IMR-90 (cell line): ENCODE data around the gene LCE1A. TPM values are rescaled to one million over a fixed set of nuclear protein-coding genes. Genes with fewer than 3 reads are reported as not detected.

Source experiments
- ATAC-seq: fragments of 200-7000 bp; cut with Tn5 transposase; 2 replicates; pipeline ENCODE4 v1.9.1; 2020; ENCODE audit warnings: low read depth, mild to moderate bottlenecking, moderate library complexity
- BruUV-seq: library from RNA; stranded (reverse); fragments of 400-500 nt; replicated peaks from 2 replicates; lab custom pipeline; 2021; lab: Mats Ljungman, UMichigan
- CTCF ChIA-PET: fragments of 300-600 bp; formaldehyde crosslinking; extraction: SDS; loops from one replicate; lab custom pipeline; 2021; ENCODE audit warnings: antibody characterized with exemption; lab: Yijun Ruan, JAX
- POLR2A ChIA-PET: fragments of 300-600 bp; sonication (Branson Sonifier 250); formaldehyde crosslinking; loops from one replicate; lab custom pipeline; 2022; ENCODE audit warnings: antibody characterized with exemption; ENCODE audit not compliant: unreplicated experiment; lab: Charles Lee
- DNase-seq: peaks from one replicate; pipeline ENCODE4 v3.0.0; 2013
- H2AFZ ChIP-seq: replicated peaks from 2 replicates; pipeline ENCODE3; 2013; ENCODE audit warnings: low read length, mild to moderate bottlenecking; ENCODE audit not compliant: poor library complexity
- H2AK5ac ChIP-seq: 2 replicates; pipeline ENCODE4 v1.6.1; 2013; ENCODE audit warnings: low read depth, low read length, inconsistent platforms
- H2AK9ac ChIP-seq: replicated peaks from 2 replicates; pipeline ENCODE3; 2013; ENCODE audit warnings: mild to moderate bottlenecking, low read depth, low read length, moderate library complexity; ENCODE audit not compliant: poor library complexity
- H2BK120ac ChIP-seq: 2 replicates; pipeline ENCODE4 v1.6.1; 2013; ENCODE audit warnings: low read depth, low read length, inconsistent platforms
- H2BK15ac ChIP-seq: 3 replicates; pipeline ENCODE4 v1.6.1; 2013; ENCODE audit warnings: low read depth, low read length, inconsistent platforms
- H2BK20ac ChIP-seq: 2 replicates; pipeline ENCODE4 v1.6.1; 2013; ENCODE audit warnings: low read depth, mild to moderate bottlenecking, inconsistent platforms, low read length, moderate library complexity
- H2BK5ac ChIP-seq: 2 replicates; pipeline ENCODE4 v1.6.1; 2013; ENCODE audit warnings: mild to moderate bottlenecking, low read depth, low read length, inconsistent platforms; ENCODE audit not compliant: poor library complexity, severe bottlenecking
- H3K14ac ChIP-seq: replicated peaks from 2 replicates; pipeline ENCODE4 v1.6.1; 2013; ENCODE audit warnings: low read depth, low read length, inconsistent platforms
- H3K18ac ChIP-seq: 2 replicates; pipeline ENCODE4 v1.6.1; 2013; ENCODE audit warnings: low read depth, low read length, control low read depth
- H3K23ac ChIP-seq: 2 replicates; pipeline ENCODE4 v1.6.1; 2013; ENCODE audit warnings: low read depth, low read length, inconsistent platforms
- H3K27ac ChIP-seq: 2 replicates; pipeline ENCODE4 v1.5.1; 2013; ENCODE audit warnings: mild to moderate bottlenecking, control low read depth, low read length; ENCODE audit not compliant: insufficient read depth
- H3K27me3 ChIP-seq: 2 replicates; pipeline ENCODE4 v1.6.1; 2013; ENCODE audit warnings: low read length; ENCODE audit not compliant: control insufficient read depth, insufficient read depth
- H3K36me3 ChIP-seq: 2 replicates; pipeline ENCODE4 v1.6.1; 2013; ENCODE audit warnings: low read length, mixed read lengths; ENCODE audit not compliant: control insufficient read depth, insufficient read depth
- H3K4ac ChIP-seq: 2 replicates; pipeline ENCODE4 v1.6.1; 2013; ENCODE audit warnings: low read depth, low read length, inconsistent platforms
- H3K4me1 ChIP-seq: 2 replicates; pipeline ENCODE4 v1.6.1; 2013; ENCODE audit warnings: low read length, mixed read lengths; ENCODE audit not compliant: control insufficient read depth, insufficient read depth
- H3K4me2 ChIP-seq: 2 replicates; pipeline ENCODE4 v1.6.1; 2013; ENCODE audit warnings: low read depth, mild to moderate bottlenecking, control low read depth, low read length, moderate library complexity
- H3K4me3 ChIP-seq: 2 replicates; pipeline ENCODE4 v1.5.1; 2013; ENCODE audit warnings: low read depth, mild to moderate bottlenecking, control low read depth, low read length, moderate library complexity; ENCODE audit not compliant: insufficient read depth
- H3K56ac ChIP-seq: 2 replicates; pipeline ENCODE4 v1.6.1; 2013; ENCODE audit warnings: low read length, inconsistent platforms; ENCODE audit not compliant: insufficient read depth; ENCODE audit errors: extremely low read depth
- H3K79me1 ChIP-seq, 2 experiments: 2 replicates each; pipeline ENCODE4 v1.6.1; 2013; ENCODE audit warnings: low read length in 2 of 2, inconsistent platforms in 1 of 2, low read depth in 1 of 2
- H3K9ac ChIP-seq: 2 replicates; pipeline ENCODE4 v1.6.1; 2013; ENCODE audit warnings: low read depth, low read length, control low read depth
- H3K9me1 ChIP-seq: 2 replicates; pipeline ENCODE4 v1.6.1; 2013; ENCODE audit warnings: low read length, inconsistent platforms; ENCODE audit not compliant: insufficient read depth
- H3K9me3 ChIP-seq: 2 replicates; pipeline ENCODE4 v1.6.1; 2013; ENCODE audit warnings: low read length; ENCODE audit not compliant: control insufficient read depth, insufficient read depth
- H4K20me1 ChIP-seq: 2 replicates; pipeline ENCODE4 v1.6.1; 2013; ENCODE audit warnings: low read length, inconsistent platforms; ENCODE audit not compliant: insufficient read depth
- H4K5ac ChIP-seq: 2 replicates; pipeline ENCODE4 v1.6.1; 2013; ENCODE audit warnings: mild to moderate bottlenecking, low read depth, low read length, control low read depth
- H4K8ac ChIP-seq, 2 experiments: 2 replicates each; pipeline ENCODE4 v1.6.1; 2013; ENCODE audit warnings: low read depth in 2 of 2, low read length in 2 of 2, control low read depth in 1 of 2, inconsistent platforms in 1 of 2
- H4K91ac ChIP-seq: 2 replicates; pipeline ENCODE4 v1.6.1; 2013; ENCODE audit warnings: low read depth, low read length, inconsistent platforms; ENCODE audit not compliant: insufficient read depth
- FOS ChIP-seq: fragments of 150-350 bp; IDR thresholded peaks from 2 replicates; pipeline ENCODE4 v1.6.1; 2016; ENCODE audit warnings: low read depth, low read length
- MXI1 ChIP-seq: IDR thresholded peaks from 2 replicates; pipeline ENCODE4 v1.6.1; 2012; ENCODE audit warnings: low read depth, mild to moderate bottlenecking, low read length, moderate library complexity, borderline replicate concordance
- NFE2L2 ChIP-seq: fragments of 150-350 bp; IDR thresholded peaks from 2 replicates; pipeline ENCODE4 v1.6.1; 2016; ENCODE audit warnings: low read depth, mild to moderate bottlenecking, low read length
- RCOR1 ChIP-seq: IDR thresholded peaks from 2 replicates; pipeline ENCODE4 v1.6.1; 2012; ENCODE audit warnings: mild to moderate bottlenecking, low read length, improper control_type of control experiment; ENCODE audit not compliant: insufficient replicate concordance
- RFX5 ChIP-seq: IDR thresholded peaks from 2 replicates; pipeline ENCODE4 v1.8.0; 2012; ENCODE audit warnings: low read depth, mild to moderate bottlenecking, low read length, moderate library complexity
- WGBS, 2 experiments: methylation state at CpG; one replicate each; pipeline versions ENCODE4 v1.1.5 to v1.1.7; 2013; ENCODE audit warnings: missing lambda C conversion rate in 2 of 2; ENCODE audit not compliant: insufficient read length in 1 of 2; ENCODE audit errors: extremely low coverage in 2 of 2; 5-methylcytosine and 5-hydroxymethylcytosine counted together
- dilution Hi-C: fragments of 300-500 bp; cut with HindIII; formaldehyde crosslinking; loops from one replicate; pipeline ENCODE4 v1.14.3; 2018; ENCODE audit warnings: low sequenced_read_pairs; ENCODE audit not compliant: unreplicated experiment
- in situ Hi-C: fragments of 300-500 bp; cut with MboI; formaldehyde crosslinking; loops from 3 replicates; pipeline ENCODE4 v1.14.3; 2019; ENCODE audit warnings: low sequenced_read_pairs, inconsistent platforms, mixed read lengths
- intact Hi-C: fragments of 100-400 bp; cut with micrococcal nuclease; formaldehyde crosslinking; loops from 2 replicates; pipeline ENCODE4 v1.10.0; 2022
- polyA plus RNA-seq, 3 experiments: library from polyadenylated mRNA; depleted of rRNA; stranded (reverse); fragments of >200 nt; gene quantifications; 2 replicates each; pipeline ENCODE4 v1.2.3, GENCODE V29; 2012; ENCODE audit warnings: low replicate concordance in 1 of 3
- total RNA-seq: library from RNA; depleted of rRNA; stranded (reverse); fragments of >200 nt; gene quantifications from 2 replicates; pipeline ENCODE4 v1.2.3, GENCODE V29; 2012; rRNA removed

Gene LCE1A
- total and polyA plus RNA-seq, 2 of the 4 experiments (the other 2 are of a cell fraction): not detected

- H3K18ac ChIP-seq: no peak overlapping the region
- no peak overlapping the region for H2BK15ac ChIP-seq
- H2AK9ac ChIP-seq: no peak overlapping the region
- BruUV-seq: no TSS peak
- H4K8ac ChIP-seq: no peak overlapping the region
- H3K4me2 ChIP-seq: no peak overlapping the region
- no peaks in the 10 kb centered on the region for H3K9me3 ChIP-seq
- no peaks in the 10 kb centered on the region for H3K79me1 ChIP-seq
- no peaks in the 10 kb centered on the region for H3K4me1 ChIP-seq
- no peak overlapping the region for H4K5ac ChIP-seq
- H3K27ac ChIP-seq: no peak overlapping the region
- no peak overlapping the region for H2BK120ac ChIP-seq
- no peaks in the 10 kb centered on the region for H3K36me3 ChIP-seq
- H3K9me1 ChIP-seq: no peaks in the 10 kb centered on the region
- H3K23ac ChIP-seq: no peak overlapping the region
- ATAC-seq: no peak
- in situ Hi-C loops: no loop called here
- no peak overlapping the region for H3K4me3 ChIP-seq
- H3K14ac ChIP-seq: no peak overlapping the region
- H2AK5ac ChIP-seq: no peak overlapping the region
- TF ChIP-seq RCOR1 (no peak), RFX5 (no peak), MXI1 (no peak), NFE2L2 (no peak), FOS (no peak)
- no peak overlapping the region for H3K56ac ChIP-seq
- no peak for DNase-seq
- ChIA-PET POLR2A (no interaction called here), CTCF (no interaction called here)
- H3K4ac ChIP-seq: no peak overlapping the region
- intact Hi-C loops: no loop called here
- no peak overlapping the region for H2AFZ ChIP-seq
- no peak overlapping the region for H3K9ac ChIP-seq
- H4K20me1 ChIP-seq: no peaks in the 10 kb centered on the region
- H3K27me3 ChIP-seq: no peaks in the 10 kb centered on the region
- H2BK20ac ChIP-seq: no peak overlapping the region
- H4K91ac ChIP-seq: no peak overlapping the region
- H2BK5ac ChIP-seq: no peak overlapping the region
- 50% methylated on average over 1 of the region's 1 CpG; no CpG with 5 or more reads in 1 of the 2 experiments for WGBS, 2 experiments
- dilution Hi-C loops: no loop called here
Measured at GRCh38 chr1:152876827-152877226, 49.6 kb downstream of the LCE1A start.

Other genes with a start within 250 kb of the LCE1A start
- not detected in 2 replicates for gene LCE3D, start 247.0 kb upstream of the LCE1A start, total RNA-seq
- gene LCE3D, start 247.0 kb upstream of the LCE1A start, polyA plus RNA-seq (2012; rRNA removed): not detected in 2 replicates
- gene LCE3C, start 227.2 kb upstream of the LCE1A start, total RNA-seq: not detected in 2 replicates
- not detected in 2 replicates for gene LCE3C, start 227.2 kb upstream of the LCE1A start, polyA plus RNA-seq (2012; rRNA removed)
- gene LCE3B, start 213.7 kb upstream of the LCE1A start, total RNA-seq: not detected in 2 replicates
- gene LCE3B, start 213.7 kb upstream of the LCE1A start, polyA plus RNA-seq (2012; rRNA removed): not detected in 2 replicates
- gene LCE3A, start 204.4 kb upstream of the LCE1A start, total RNA-seq: not detected in 2 replicates
- gene LCE3A, start 204.4 kb upstream of the LCE1A start, polyA plus RNA-seq (2012; rRNA removed): not detected in 2 replicates
- gene LCE2D, start 164.1 kb upstream of the LCE1A start, total RNA-seq: not detected in 2 replicates
- not detected in 2 replicates for gene LCE2D, start 164.1 kb upstream of the LCE1A start, polyA plus RNA-seq (2012; rRNA removed)
- not detected in 2 replicates for gene LCE2C, start 152.2 kb upstream of the LCE1A start, total RNA-seq
- gene LCE2C, start 152.2 kb upstream of the LCE1A start, polyA plus RNA-seq (2012; rRNA removed): not detected in 2 replicates
- not detected in 2 replicates for gene LCE2B, start 141.3 kb upstream of the LCE1A start, total RNA-seq
- not detected in 2 replicates for gene LCE2B, start 141.3 kb upstream of the LCE1A start, polyA plus RNA-seq (2012; rRNA removed)
- not detected in 2 replicates for gene LCE2A, start 129.1 kb upstream of the LCE1A start, total RNA-seq
- 0.24 and 0.50 TPM in 2 replicates for gene LCE2A, start 129.1 kb upstream of the LCE1A start, polyA plus RNA-seq (2012; rRNA removed)
- gene LCE4A, start 119.3 kb upstream of the LCE1A start, total RNA-seq: not detected in 2 replicates
- gene LCE4A, start 119.3 kb upstream of the LCE1A start, polyA plus RNA-seq (2012; rRNA removed): not detected in 2 replicates
- gene KPRP, start 69.4 kb upstream of the LCE1A start, total RNA-seq: not detected in 2 replicates
- gene KPRP, start 69.4 kb upstream of the LCE1A start, polyA plus RNA-seq (2012; rRNA removed): not detected in 2 replicates
- gene LCE1F, start 52.3 kb upstream of the LCE1A start, total RNA-seq: not detected in 2 replicates
- gene LCE1F, start 52.3 kb upstream of the LCE1A start, polyA plus RNA-seq (2012; rRNA removed): not detected in 2 replicates
- gene LCE1E, start 41.2 kb upstream of the LCE1A start, total RNA-seq: not detected in 2 replicates
- gene LCE1E, start 41.2 kb upstream of the LCE1A start, polyA plus RNA-seq (2012; rRNA removed): not detected in 2 replicates
- not detected in 2 replicates for gene LCE1D, start 30.8 kb upstream of the LCE1A start, total RNA-seq
- gene LCE1D, start 30.8 kb upstream of the LCE1A start, polyA plus RNA-seq (2012; rRNA removed): not detected in 2 replicates
- gene LCE1C, start 20.8 kb upstream of the LCE1A start, total RNA-seq: not detected in 2 replicates
- not detected in 2 replicates for gene LCE1C, start 20.8 kb upstream of the LCE1A start, polyA plus RNA-seq (2012; rRNA removed)
- gene LCE1B, start 15.5 kb upstream of the LCE1A start, total RNA-seq: not detected in 2 replicates
- not detected in 2 replicates for gene LCE1B, start 15.5 kb upstream of the LCE1A start, polyA plus RNA-seq (2012; rRNA removed)
- not detected in 2 replicates for gene LCE6A, start 15.4 kb downstream of the LCE1A start, total RNA-seq
- gene LCE6A, start 15.4 kb downstream of the LCE1A start, polyA plus RNA-seq (2012; rRNA removed): not detected in 2 replicates
- not detected in 2 replicates for gene LCE7A, start 32.5 kb downstream of the LCE1A start, total RNA-seq
- gene LCE7A, start 32.5 kb downstream of the LCE1A start, polyA plus RNA-seq (2012; rRNA removed): not detected in 2 replicates
- not detected in 2 replicates for gene SMCP, start 50.8 kb downstream of the LCE1A start, total RNA-seq
- gene SMCP, start 50.8 kb downstream of the LCE1A start, polyA plus RNA-seq (2012; rRNA removed): not detected in 2 replicates
- gene IVL, start 81.1 kb downstream of the LCE1A start, total RNA-seq: not detected in 2 replicates
- gene IVL, start 81.1 kb downstream of the LCE1A start, polyA plus RNA-seq (2012; rRNA removed): not detected in 2 replicates
- gene SPRR5, start 119.7 kb downstream of the LCE1A start, total RNA-seq: not detected in 2 replicates
- gene SPRR5, start 119.7 kb downstream of the LCE1A start, polyA plus RNA-seq (2012; rRNA removed): not detected in 2 replicates
- not detected in 2 replicates for gene SPRR4, start 143.2 kb downstream of the LCE1A start, total RNA-seq
- gene SPRR4, start 143.2 kb downstream of the LCE1A start, polyA plus RNA-seq (2012; rRNA removed): not detected in 2 replicates
- gene SPRR1A, start 156.6 kb downstream of the LCE1A start, total RNA-seq: not detected in 2 replicates
- gene SPRR1A, start 156.6 kb downstream of the LCE1A start, polyA plus RNA-seq (2012; rRNA removed): not detected in 2 replicates
- gene SPRR3, start 174.3 kb downstream of the LCE1A start, total RNA-seq: not detected in 2 replicates
- not detected in 2 replicates for gene SPRR3, start 174.3 kb downstream of the LCE1A start, polyA plus RNA-seq (2012; rRNA removed)
- not detected in 2 replicates for gene SPRR1B, start 203.7 kb downstream of the LCE1A start, total RNA-seq
- not detected in 2 replicates for gene SPRR1B, start 203.7 kb downstream of the LCE1A start, polyA plus RNA-seq (2012; rRNA removed)
- gene SPRR2D, start 213.6 kb downstream of the LCE1A start, total RNA-seq: not detected in 2 replicates
- not detected in 2 replicates for gene SPRR2D, start 213.6 kb downstream of the LCE1A start, polyA plus RNA-seq (2012; rRNA removed)
- gene SPRR2A, start 230.0 kb downstream of the LCE1A start, total RNA-seq: not detected in 2 replicates
- gene SPRR2A, start 230.0 kb downstream of the LCE1A start, polyA plus RNA-seq (2012; rRNA removed): not detected in 2 replicates
- gene SPRR2B, start 244.1 kb downstream of the LCE1A start, total RNA-seq: not detected in 2 replicates
- not detected in 2 replicates for gene SPRR2B, start 244.1 kb downstream of the LCE1A start, polyA plus RNA-seq (2012; rRNA removed)